Lung (tissue), 12 donors: ENCODE measurements around the gene B4GALT4. TPM values are rescaled to one million over a fixed set of nuclear protein-coding genes. Genes with fewer than 3 reads are reported as not detected.

ENCODE experiments used
- ATAC-seq: fragments of 200-7000 bp; cut with Tn5 transposase; one replicate; pipeline ENCODE4 v1.9.1; 2020; ENCODE audit warnings: moderate number of reproducible peaks; ENCODE audit not compliant: insufficient read depth, low FRiP score
- DNase-seq, 3 donors: peaks; one replicate each; pipeline ENCODE4 v3.0.0-alpha.2; 2013 to 2017
- H3K27ac ChIP-seq, 2 donors: one replicate each; pipeline ENCODE4 v1.5.1; 2013; ENCODE audit warnings: mild to moderate bottlenecking in 2 of 2, moderate library complexity in 2 of 2, control low read depth in 1 of 2, inconsistent platforms in 1 of 2, low read depth in 1 of 2, low read length in 1 of 2
- H3K27me3 ChIP-seq, 3 donors: one replicate each; pipeline ENCODE4 v1.5.1; 2013; ENCODE audit warnings: low read length in 2 of 3; ENCODE audit not compliant: control insufficient read depth in 3 of 3, insufficient read depth in 3 of 3
- H3K36me3 ChIP-seq, 4 donors: one replicate each; pipeline ENCODE4 v1.5.1; 2013; ENCODE audit warnings: low read length in 4 of 4, mild to moderate bottlenecking in 1 of 4, moderate library complexity in 1 of 4; ENCODE audit not compliant: control insufficient read depth in 4 of 4, insufficient read depth in 4 of 4
- H3K4me1 ChIP-seq, 5 donors: one replicate each; pipeline ENCODE4 v1.5.1; 2013; ENCODE audit warnings: low read length in 5 of 5, mild to moderate bottlenecking in 2 of 5, moderate library complexity in 1 of 5; ENCODE audit not compliant: control insufficient read depth in 5 of 5, insufficient read depth in 5 of 5
- H3K4me3 ChIP-seq: one replicate; pipeline ENCODE4 v1.5.1; 2013; ENCODE audit warnings: mild to moderate bottlenecking, control low read depth, moderate library complexity
- H3K9ac ChIP-seq, 2 donors: one replicate each; pipeline ENCODE4 v1.5.1; 2013; ENCODE audit warnings: low read length in 2 of 2, control low read depth in 1 of 2; ENCODE audit not compliant: insufficient read depth in 1 of 2
- H3K9me3 ChIP-seq, 4 donors: one replicate each; pipeline ENCODE4 v1.5.1; 2013; ENCODE audit warnings: low read length in 3 of 4, mild to moderate bottlenecking in 1 of 4, moderate library complexity in 1 of 4; ENCODE audit not compliant: control insufficient read depth in 4 of 4, insufficient read depth in 3 of 4
- CTCF ChIP-seq: IDR thresholded peaks from 2 replicates; pipeline ENCODE4 v1.5.1; 2012; ENCODE audit warnings: mild to moderate bottlenecking; ENCODE audit errors: control extremely low read depth, extremely low read depth
- WGBS, 2 donors: extraction: QIAGEN DNeasy Blood & Tissue Kit; methylation state at CpG; one replicate each; pipeline ENCODE4 v1.1.7; 2013; 5-methylcytosine and 5-hydroxymethylcytosine counted together
- polyA plus RNA-seq, 2 donors: library from polyadenylated mRNA; stranded (reverse); fragments of 200-250 nt; gene quantifications; one replicate each; pipeline ENCODE4 v1.2.1, GENCODE V29; 2013
- total RNA-seq, 2 donors: library from RNA; depleted of rRNA in 1 of 2; stranded (reverse); fragments of >200 nt in 1 of 2; gene quantifications; one replicate each; pipeline ENCODE4 v1.2.1, GENCODE V29; 2014 to 2021
- donor health status: control.
- donor health status: control.
- donor health status: Bipolar disorder and iron deficiency.
- donor health status: healthy.
- donor health status: DM: yes; HTN: yes; CAD: no.

B4GALT4 gene
- total and polyA plus RNA-seq, 4 donors = 7.5 to 23.2 (median 15.8) TPM

GRCh38 chr3:119194237-119195150, 46.2 kb downstream of the B4GALT4 start:
- no peak overlapping the region for H3K9ac ChIP-seq
- no peak for DNase-seq
- H3K27ac ChIP-seq = no peak overlapping the region
- H3K36me3 ChIP-seq = no peaks in the 10 kb centered on the region
- 88 to 90% methylated on average over 7 of the region's 7 CpGs for WGBS, 2 donors
- H3K4me1 ChIP-seq = no peaks in the 10 kb centered on the region
- ATAC-seq = no peak
- no peaks in the 10 kb centered on the region for H3K27me3 ChIP-seq
- H3K4me3 ChIP-seq = no peak overlapping the region
- no peaks in the 10 kb centered on the region for H3K9me3 ChIP-seq
- no peak for TF ChIP-seq CTCF

GRCh38 chr3:119191800-119192199, 48.9 kb downstream of the B4GALT4 start:
- no peaks in the 10 kb centered on the region for H3K36me3 ChIP-seq
- 86 to 90% methylated on average over 1 of the region's 1 CpG for WGBS, 2 donors
- no peak for DNase-seq

GRCh38 chr3:119187266-119187665, 53.4 kb downstream of the B4GALT4 start:
- Histone ChIP-seq H3K27me3 (no peaks in the 10 kb centered on the region), H3K9me3 (no peaks in the 10 kb centered on the region), H3K27ac (no peak overlapping the region), H3K9ac (no peak overlapping the region), H3K4me1 (peaks cover 0 to 6% (median 0%) of the 10 kb centered on the region in 5 donors), H3K4me3 (no peak overlapping the region), H3K36me3 (no peaks in the 10 kb centered on the region)
- DNase-seq (no peak), ATAC-seq (no peak)
- TF ChIP-seq CTCF = no peak

More at GRCh38 chr3:119191800-119192199, 48.9 kb downstream of the B4GALT4 start:
- no peaks in the 10 kb centered on the region for H3K27me3 ChIP-seq
- TF ChIP-seq CTCF = no peak
- H3K9me3 ChIP-seq = no peaks in the 10 kb centered on the region
- H3K4me1 ChIP-seq = peaks cover 0 to 6% (median 0%) of the 10 kb centered on the region in 5 donors
- no peak for ATAC-seq
- no peak overlapping the region for H3K27ac ChIP-seq
- no peak overlapping the region for H3K9ac ChIP-seq
- no peak overlapping the region for H3K4me3 ChIP-seq
